ENCODE data around the gene ABHD6. TPM values are rescaled to one million over a fixed set of nuclear protein-coding genes. Genes with fewer than 3 reads are reported as not detected.

Gene ABHD6
- total and polyA plus RNA-seq, 2 donors (not counting 3 experiments of a cell fraction or from before 2014, with no cell fraction given), result 5.8 to 7.5 TPM

- TF ChIP-seq FOS (IDR thresholded peaks at IDR 0.05; ENCODE audit: borderline replicate concordance, insufficient read depth, low read length) (no peak), MAX (IDR thresholded peaks at IDR 0.05; ENCODE audit: insufficient read depth, insufficient read length) (no peak), EZH2 (IDR thresholded peaks at IDR 0.05; ENCODE audit: borderline replicate concordance, low read depth, low read length, severe bottlenecking) (no peak), GATA2 (IDR thresholded peaks at IDR 0.05; ENCODE audit: insufficient read depth, insufficient read length, low read depth, low read length) (no peak), CTCF (IDR thresholded peaks at IDR 0.05; ENCODE audit: extremely low read depth in 1 of 2, insufficient read depth in 1 of 2, low read depth in 1 of 2, low read length in 2 of 2) (no peak), POLR2A (IDR thresholded peaks at IDR 0.05; ENCODE audit: low read depth, low read length) (no peak), MYC (IDR thresholded peaks at IDR 0.05; ENCODE audit: low read depth, low read length) (no peak), POLR2AphosphoS5 (IDR thresholded peaks at IDR 0.05; ENCODE audit: insufficient read depth, low read depth, low read length) (no peak), JUN (IDR thresholded peaks at IDR 0.05; ENCODE audit: borderline replicate concordance, insufficient read depth, insufficient read length, low read depth) (no peak)
- dilution Hi-C loops (cut with MboI; ENCODE audit: extremely low pct_ligation_motif_present, low sequenced_read_pairs) (no loop called here), intact Hi-C loops (cut with micrococcal nuclease) (no loop called here)
- FAIRE-seq (no peak), DNase-seq (ENCODE audit: low read depth, low spot score) (no peak)
- POLR2A ChIA-PET, result interaction anchor here (0.6 kb wide), 1 partner anchor 22 kb away, joined by 3 read pairs; no protein-coding TSS in a partner anchor
- H4K20me1 ChIP-seq (replicated peaks; ENCODE audit: control insufficient read depth, extremely low read depth, insufficient read depth, low read length), result no peaks in the 10 kb centered on the region
- no peak overlapping the region for H3K27ac ChIP-seq (ENCODE audit: insufficient read depth, low read depth, low read length)
- CTCF ChIA-PET, result interaction anchor here (1.4 to 9.0 kb wide), 4 partner anchors 24 to 37 kb away, joined by 4 to 72 read pairs (median 28); no protein-coding TSS in a partner anchor
- no peaks in the 10 kb centered on the region for H3K27me3 ChIP-seq (ENCODE audit: control insufficient read depth in 2 of 2, insufficient read depth in 2 of 2, low read length in 2 of 2)
- no peaks in the 10 kb centered on the region for H3K9me1 ChIP-seq (replicated peaks; ENCODE audit: control insufficient read depth, extremely low read depth, insufficient read depth, low read length)
- H3K79me2 ChIP-seq (ENCODE audit: control insufficient read depth, insufficient read depth, low read length), result no peaks in the 10 kb centered on the region
- H3K4me3 ChIP-seq (replicated peaks in 1 of 3; ENCODE audit: insufficient read depth in 1 of 3, low read depth in 1 of 3, low read length in 3 of 3), result no peak overlapping the region
- H3K9me3 ChIP-seq (replicated peaks; ENCODE audit: control insufficient read depth, insufficient read depth, low read length), result no peaks in the 10 kb centered on the region
- H2AFZ ChIP-seq (ENCODE audit: low read depth, low read length), result no peak overlapping the region
- H3K4me2 ChIP-seq (ENCODE audit: insufficient read depth, low read length), result no peak overlapping the region
- H3K9ac ChIP-seq (replicated peaks; ENCODE audit: extremely low read depth, insufficient read depth, low read length), result no peak overlapping the region
- no peaks in the 10 kb centered on the region for H3K36me3 ChIP-seq (ENCODE audit: control insufficient read depth in 2 of 2, extremely low read depth in 1 of 2, insufficient read depth in 2 of 2, low read length in 2 of 2)
- no TSS peak for BruUV-seq (replicated peaks)
- H3K4me1 ChIP-seq (ENCODE audit: control insufficient read depth, extremely low read depth, insufficient read depth, low read length), result peaks cover 7% of the 10 kb centered on the region
These were observed 22.9 kb upstream of the ABHD6 start for GRCh38 chr3:58214484-58215316.
